HEK293 (cell line): ENCODE measurements around the gene ZBTB18.

ENCODE experiments used
- BCL11A ChIP-seq: fragments of 450-650 bp; formaldehyde crosslinking; IDR thresholded peaks from 2 replicates; pipeline ENCODE4 v1.5.1; 2016; ENCODE audit warnings: low read depth, missing biosample characterization, missing genetic modification characterization
- HOXA7 ChIP-seq: sonication (generic); formaldehyde crosslinking; IDR thresholded peaks from 2 replicates; pipeline ENCODE4 v1.8.1; 2022; ENCODE audit warnings: missing genetic modification reagents, borderline replicate concordance
- KLF1 ChIP-seq: fragments of 450-650 bp; formaldehyde crosslinking; IDR thresholded peaks from 2 replicates; pipeline ENCODE4 v1.5.1; 2016; ENCODE audit warnings: missing biosample characterization, missing genetic modification characterization
- KLF16 ChIP-seq: fragments of 450-650 bp; formaldehyde crosslinking; IDR thresholded peaks from 2 replicates; pipeline ENCODE4 v1.5.1; 2017; ENCODE audit warnings: missing biosample characterization, missing genetic modification characterization
- OSR2 ChIP-seq: fragments of 450-650 bp; formaldehyde crosslinking; IDR thresholded peaks from 2 replicates; pipeline ENCODE4 v1.5.1; 2016; ENCODE audit warnings: missing biosample characterization, missing genetic modification characterization
- PRDM1 ChIP-seq: fragments of 450-650 bp; formaldehyde crosslinking; IDR thresholded peaks from 2 replicates; pipeline ENCODE4; 2016; ENCODE audit warnings: missing biosample characterization, missing genetic modification characterization
- PRDM10 ChIP-seq: fragments of 450-650 bp; formaldehyde crosslinking; IDR thresholded peaks from 2 replicates; pipeline ENCODE4 v1.5.1; 2016; ENCODE audit warnings: missing biosample characterization, missing genetic modification characterization
- SETDB1 ChIP-seq: IDR thresholded peaks from one replicate; pipeline ENCODE4 v1.6.1; 2017; ENCODE audit warnings: mild to moderate bottlenecking, low read length, moderate library complexity, mixed read lengths; ENCODE audit not compliant: insufficient read length
- ZBTB26 ChIP-seq: fragments of 450-650 bp; formaldehyde crosslinking; optimal IDR thresholded peaks from 2 replicates; pipeline ENCODE3; 2016; ENCODE audit warnings: missing biosample characterization, mild to moderate bottlenecking, missing genetic modification characterization
- ZBTB8A ChIP-seq: fragments of 450-650 bp; formaldehyde crosslinking; IDR thresholded peaks from 2 replicates; pipeline ENCODE4 v1.5.1; 2016; ENCODE audit warnings: missing biosample characterization, missing genetic modification characterization
- ZFP69B ChIP-seq: fragments of 450-650 bp; formaldehyde crosslinking; IDR thresholded peaks from 2 replicates; pipeline ENCODE4 v1.5.1; 2016; ENCODE audit warnings: missing biosample characterization, missing genetic modification characterization
- ZNF132 ChIP-seq: fragments of 450-650 bp; formaldehyde crosslinking; IDR thresholded peaks from 2 replicates; pipeline ENCODE4 v1.5.1; 2017; ENCODE audit warnings: missing biosample characterization, missing genetic modification characterization, borderline replicate concordance
- ZNF138 ChIP-seq: fragments of 450-650 bp; formaldehyde crosslinking; IDR thresholded peaks from 2 replicates; pipeline ENCODE4 v1.5.1; 2016; ENCODE audit warnings: missing biosample characterization, missing genetic modification characterization, borderline replicate concordance
- ZNF140 ChIP-seq: fragments of 450-650 bp; formaldehyde crosslinking; IDR thresholded peaks from 2 replicates; pipeline ENCODE4 v1.5.1; 2016; ENCODE audit warnings: missing biosample characterization, missing genetic modification characterization
- ZNF211 ChIP-seq: fragments of 450-650 bp; formaldehyde crosslinking; IDR thresholded peaks from 2 replicates; pipeline ENCODE4 v1.5.1; 2016; ENCODE audit warnings: low read depth, missing biosample characterization, missing genetic modification characterization
- ZNF26 ChIP-seq: fragments of 450-650 bp; formaldehyde crosslinking; IDR thresholded peaks from 2 replicates; pipeline ENCODE4 v1.5.1; 2016; ENCODE audit warnings: missing biosample characterization, missing genetic modification characterization
- ZNF274 ChIP-seq, 2 experiments: fragments of 200-500 bp in 1 of 2; fragments of 450-650 bp in 1 of 2; sonication (Bioruptor generic) in 1 of 2; formaldehyde crosslinking in 1 of 2; IDR thresholded peaks; 2 replicates each; pipeline versions ENCODE4 v1.5.1 to v1.6.1; 2014 to 2016; ENCODE audit warnings: borderline replicate concordance in 1 of 2, inconsistent platforms in 1 of 2, low read length in 1 of 2, missing biosample characterization in 1 of 2, missing genetic modification characterization in 1 of 2
- ZNF292 ChIP-seq: fragments of 450-650 bp; formaldehyde crosslinking; IDR thresholded peaks from 2 replicates; pipeline ENCODE4 v1.5.1; 2016; ENCODE audit warnings: low read depth, missing biosample characterization, missing genetic modification characterization, borderline replicate concordance
- ZNF366 ChIP-seq: fragments of 450-650 bp; formaldehyde crosslinking; conservative IDR thresholded peaks from 2 replicates; pipeline ENCODE4 v1.5.1; 2016; ENCODE audit warnings: missing biosample characterization, missing genetic modification characterization
- ZNF623 ChIP-seq: fragments of 450-650 bp; formaldehyde crosslinking; IDR thresholded peaks from 2 replicates; pipeline ENCODE4 v1.5.1; 2016; ENCODE audit warnings: missing biosample characterization, missing genetic modification characterization
- ZNF660 ChIP-seq: fragments of 450-650 bp; IDR thresholded peaks from 2 replicates; pipeline ENCODE4 v1.5.1; 2018; ENCODE audit warnings: missing biosample characterization, mild to moderate bottlenecking, missing genetic modification characterization
- ZNF677 ChIP-seq: fragments of 450-650 bp; IDR thresholded peaks from 2 replicates; pipeline ENCODE4 v1.5.0; 2018; ENCODE audit warnings: missing biosample characterization, mild to moderate bottlenecking, missing genetic modification characterization, moderate library complexity
- ZNF837 ChIP-seq: fragments of 450-650 bp; formaldehyde crosslinking; IDR thresholded peaks from 2 replicates; pipeline ENCODE4 v1.5.1; 2016; ENCODE audit warnings: missing biosample characterization, missing genetic modification characterization
- ZXDB ChIP-seq: fragments of 450-650 bp; formaldehyde crosslinking; IDR thresholded peaks from 2 replicates; pipeline ENCODE4 v1.5.1; 2016; ENCODE audit warnings: missing biosample characterization, missing genetic modification characterization
- TF ChIP-seq, protein P1 (sequence below): fragments of 450-650 bp; IDR thresholded peaks from 2 replicates; pipeline ENCODE4 v1.5.1; 2018; ENCODE audit warnings: missing biosample characterization, missing genetic modification characterization
- TF ChIP-seq, protein P2 (sequence below): fragments of 450-650 bp; formaldehyde crosslinking; IDR thresholded peaks from 2 replicates; pipeline ENCODE4 v1.5.1; 2016; ENCODE audit warnings: missing biosample characterization, missing genetic modification characterization
- TF ChIP-seq, protein P3 (sequence below): fragments of 450-650 bp; formaldehyde crosslinking; IDR thresholded peaks from 2 replicates; pipeline ENCODE4 v1.5.1; 2016; ENCODE audit warnings: missing biosample characterization, missing genetic modification characterization

The ZBTB18 gene

DNA sequence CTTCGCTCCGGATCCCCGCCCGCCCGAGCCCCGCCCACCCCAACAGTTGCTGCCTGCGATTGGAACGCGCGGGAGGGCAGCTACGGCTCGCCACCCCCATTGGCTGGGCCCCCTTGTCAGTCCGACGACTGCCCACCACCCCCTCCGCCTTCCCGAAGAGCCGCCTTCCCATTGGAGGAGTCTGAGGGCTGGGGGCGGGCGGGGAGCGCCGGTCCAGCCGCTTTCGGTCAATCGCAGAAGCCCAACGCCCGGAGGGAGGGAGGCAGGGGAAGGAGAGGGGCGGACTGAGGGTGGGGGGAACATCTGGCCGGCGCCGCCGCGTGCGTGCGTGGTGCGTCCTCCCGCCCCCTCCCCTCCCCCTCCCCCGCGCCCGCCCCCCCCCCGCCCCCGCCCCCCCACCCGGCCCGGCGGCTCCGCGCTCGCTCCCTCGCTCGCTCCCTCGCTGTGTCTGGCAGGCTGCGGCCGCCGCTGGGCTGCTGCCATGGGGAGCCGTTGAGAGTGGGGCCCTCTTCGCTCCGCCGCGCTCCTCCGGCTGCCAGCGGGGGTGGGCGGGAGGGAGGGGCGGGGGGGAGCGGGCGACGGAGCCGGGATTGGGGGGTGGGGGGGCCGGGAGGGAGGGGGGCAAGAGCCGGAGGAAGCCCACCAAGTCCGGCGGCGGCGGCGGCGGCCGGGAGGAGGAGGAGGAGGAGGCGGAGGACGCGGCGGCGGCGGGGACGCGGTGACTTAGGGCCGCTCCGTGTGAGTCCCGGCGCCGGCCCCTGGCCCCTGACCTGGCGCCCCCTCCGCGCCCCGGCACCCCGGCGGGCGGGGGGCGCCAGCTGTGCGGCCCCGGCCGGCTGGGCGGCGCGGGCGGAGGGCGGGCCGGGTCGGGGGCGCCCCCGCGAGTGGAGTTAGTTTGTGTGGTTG is 2.6 kb upstream of the ZBTB18 start (continued):
- no peak for TF ChIP-seq ZNF837 (tag by site-specific recombination)
- TF ChIP-seq ZFP69B (tag by site-specific recombination), result no peak
- no peak for TF ChIP-seq ZBTB26
- peak; percentile 81 for TF ChIP-seq ZNF366 (tag by site-specific recombination)
- TF ChIP-seq SETDB1, result no peak
- no peak for TF ChIP-seq PRDM10 (tag by site-specific recombination)
- TF ChIP-seq ZNF623 (tag by site-specific recombination), result no peak
- TF ChIP-seq ZNF138 (tag by site-specific recombination), result no peak
- TF ChIP-seq ZXDB (tag by site-specific recombination), result no peak
- TF ChIP-seq, protein P1, sequence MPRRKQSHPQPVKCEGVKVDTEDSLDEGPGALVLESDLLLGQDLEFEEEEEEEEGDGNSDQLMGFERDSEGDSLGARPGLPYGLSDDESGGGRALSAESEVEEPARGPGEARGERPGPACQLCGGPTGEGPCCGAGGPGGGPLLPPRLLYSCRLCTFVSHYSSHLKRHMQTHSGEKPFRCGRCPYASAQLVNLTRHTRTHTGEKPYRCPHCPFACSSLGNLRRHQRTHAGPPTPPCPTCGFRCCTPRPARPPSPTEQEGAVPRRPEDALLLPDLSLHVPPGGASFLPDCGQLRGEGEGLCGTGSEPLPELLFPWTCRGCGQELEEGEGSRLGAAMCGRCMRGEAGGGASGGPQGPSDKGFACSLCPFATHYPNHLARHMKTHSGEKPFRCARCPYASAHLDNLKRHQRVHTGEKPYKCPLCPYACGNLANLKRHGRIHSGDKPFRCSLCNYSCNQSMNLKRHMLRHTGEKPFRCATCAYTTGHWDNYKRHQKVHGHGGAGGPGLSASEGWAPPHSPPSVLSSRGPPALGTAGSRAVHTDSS (tag by site-specific recombination), result no peak
- no peak for TF ChIP-seq ZNF140 (tag by site-specific recombination)
- TF ChIP-seq ZBTB8A (tag by site-specific recombination), result no peak
- no peak for TF ChIP-seq ZNF292 (tag by site-specific recombination)
- TF ChIP-seq ZNF660 (tag by site-specific recombination), result no peak
- no peak for TF ChIP-seq KLF1 (tag by site-specific recombination)
- TF ChIP-seq ZNF211 (tag by site-specific recombination), result no peak
- TF ChIP-seq, protein P2, sequence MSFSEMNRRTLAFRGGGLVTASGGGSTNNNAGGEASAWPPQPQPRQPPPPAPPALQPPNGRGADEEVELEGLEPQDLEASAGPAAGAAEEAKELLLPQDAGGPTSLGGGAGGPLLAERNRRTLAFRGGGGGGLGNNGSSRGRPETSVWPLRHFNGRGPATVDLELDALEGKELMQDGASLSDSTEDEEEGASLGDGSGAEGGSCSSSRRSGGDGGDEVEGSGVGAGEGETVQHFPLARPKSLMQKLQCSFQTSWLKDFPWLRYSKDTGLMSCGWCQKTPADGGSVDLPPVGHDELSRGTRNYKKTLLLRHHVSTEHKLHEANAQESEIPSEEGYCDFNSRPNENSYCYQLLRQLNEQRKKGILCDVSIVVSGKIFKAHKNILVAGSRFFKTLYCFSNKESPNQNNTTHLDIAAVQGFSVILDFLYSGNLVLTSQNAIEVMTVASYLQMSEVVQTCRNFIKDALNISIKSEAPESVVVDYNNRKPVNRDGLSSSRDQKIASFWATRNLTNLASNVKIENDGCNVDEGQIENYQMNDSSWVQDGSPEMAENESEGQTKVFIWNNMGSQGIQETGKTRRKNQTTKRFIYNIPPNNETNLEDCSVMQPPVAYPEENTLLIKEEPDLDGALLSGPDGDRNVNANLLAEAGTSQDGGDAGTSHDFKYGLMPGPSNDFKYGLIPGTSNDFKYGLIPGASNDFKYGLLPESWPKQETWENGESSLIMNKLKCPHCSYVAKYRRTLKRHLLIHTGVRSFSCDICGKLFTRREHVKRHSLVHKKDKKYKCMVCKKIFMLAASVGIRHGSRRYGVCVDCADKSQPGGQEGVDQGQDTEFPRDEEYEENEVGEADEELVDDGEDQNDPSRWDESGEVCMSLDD, result no peak
- no peak for TF ChIP-seq HOXA7 (CRISPR knock-in tag)
- TF ChIP-seq BCL11A (tag by site-specific recombination), result no peak
- TF ChIP-seq KLF16 (tag by site-specific recombination), result no peak; the same call in 1 of the 2 replicates
- no peak for TF ChIP-seq ZNF26 (tag by site-specific recombination)
- no peak for TF ChIP-seq ZNF274 (IDR thresholded peaks at IDR 0.05; ENCODE audit: low read length)
- TF ChIP-seq ZNF274 (tag by site-specific recombination; IDR thresholded peaks at IDR 0.05; ENCODE audit: borderline replicate concordance), result no peak
- TF ChIP-seq OSR2, result no peak
- TF ChIP-seq, protein P3, sequence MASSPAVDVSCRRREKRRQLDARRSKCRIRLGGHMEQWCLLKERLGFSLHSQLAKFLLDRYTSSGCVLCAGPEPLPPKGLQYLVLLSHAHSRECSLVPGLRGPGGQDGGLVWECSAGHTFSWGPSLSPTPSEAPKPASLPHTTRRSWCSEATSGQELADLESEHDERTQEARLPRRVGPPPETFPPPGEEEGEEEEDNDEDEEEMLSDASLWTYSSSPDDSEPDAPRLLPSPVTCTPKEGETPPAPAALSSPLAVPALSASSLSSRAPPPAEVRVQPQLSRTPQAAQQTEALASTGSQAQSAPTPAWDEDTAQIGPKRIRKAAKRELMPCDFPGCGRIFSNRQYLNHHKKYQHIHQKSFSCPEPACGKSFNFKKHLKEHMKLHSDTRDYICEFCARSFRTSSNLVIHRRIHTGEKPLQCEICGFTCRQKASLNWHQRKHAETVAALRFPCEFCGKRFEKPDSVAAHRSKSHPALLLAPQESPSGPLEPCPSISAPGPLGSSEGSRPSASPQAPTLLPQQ (tag by site-specific recombination), result no peak
- no peak for TF ChIP-seq ZNF132 (tag by site-specific recombination)
- no peak for TF ChIP-seq PRDM1
- no peak for TF ChIP-seq ZNF677
